ENCODE data around the gene MAN2A2.
"Not testable (repeated sequence)": the region's sequence is repeated elsewhere in the genome, so short reads cannot be mapped to it uniquely, and the experiment has no call there.

MAN2A2 gene

GRCh38 chr15:90871716-90872485 is 31.2 kb upstream of the MAN2A2 start:
- DNase-seq = no peak

GRCh38 chr15:90872486-90873184 is 30.5 kb upstream of the MAN2A2 start:
- DNase-seq = no peak

- no peak for DNase-seq
Measured at GRCh38 chr15:90873488-90873997, 29.6 kb upstream of the MAN2A2 start.

- DNase-seq = no peak
Measured at GRCh38 chr15:90873998-90874605, 29.0 kb upstream of the MAN2A2 start.

GRCh38 chr15:90874986-90875385 is 28.1 kb upstream of the MAN2A2 start:
- DNase-seq = not testable (repeated sequence)

- no peak for DNase-seq
Measured at GRCh38 chr15:90875549-90875981, 27.5 kb upstream of the MAN2A2 start.

- DNase-seq = no peak
Measured at GRCh38 chr15:90876046-90876445, 27.1 kb upstream of the MAN2A2 start.

GRCh38 chr15:90876512-90877170 is 26.5 kb upstream of the MAN2A2 start:
- no peak for DNase-seq

- no peak for DNase-seq
Measured at GRCh38 chr15:90877315-90877714, 25.8 kb upstream of the MAN2A2 start.

GRCh38 chr15:90877996-90878395 is 25.1 kb upstream of the MAN2A2 start:
- DNase-seq = no peak

GRCh38 chr15:90878660-90879059 is 24.4 kb upstream of the MAN2A2 start:
- DNase-seq = no peak

GRCh38 chr15:90879730-90880366 is 23.3 kb upstream of the MAN2A2 start:
- DNase-seq = no peak

GRCh38 chr15:90880381-90881145 is 22.5 kb upstream of the MAN2A2 start:
- DNase-seq = no peak

GRCh38 chr15:90881181-90881977 is 21.7 kb upstream of the MAN2A2 start:
- DNase-seq = no peak

- no peak for DNase-seq
Measured at GRCh38 chr15:90881978-90882721, 21.0 kb upstream of the MAN2A2 start.

GRCh38 chr15:90882781-90883525 is 20.1 kb upstream of the MAN2A2 start:
- DNase-seq = no peak

GRCh38 chr15:90883526-90883975 is 19.6 kb upstream of the MAN2A2 start:
- DNase-seq = no peak

- peak in 1 of 2 donors; percentile 51 for DNase-seq
Measured at GRCh38 chr15:90883976-90884718, 19.0 kb upstream of the MAN2A2 start, which contains the start of gene FES. TSS of gene FES (plus strand) at chr15:90884504. CDS start at chr15:90885046, 542 bp downstream.

All from CD4-positive, alpha-beta T cell treated with Interferon alpha-2 for 1 hour (primary cell).